HCT116 (cell line): ENCODE measurements around the gene KDM2B. TPM values are rescaled to one million over a fixed set of nuclear protein-coding genes. Genes with fewer than 3 reads are reported as not detected.

Experiments used
- ATAC-seq: fragments of 200-7000 bp; cut with Tn5 transposase; 2 replicates; pipeline ENCODE4 v1.9.1; 2020; ENCODE audit warnings: mild to moderate bottlenecking, moderate library complexity
- BruUV-seq: library from RNA; stranded (reverse); fragments of 400-500 nt; replicated peaks from 2 replicates; lab custom pipeline; 2021; lab: Mats Ljungman, UMichigan
- CTCF ChIA-PET: fragments of 300-600 bp; sonication (Branson Sonifier 250); formaldehyde crosslinking; loops from one replicate; lab custom pipeline; 2021; ENCODE audit warnings: antibody characterized with exemption; lab: Charles Lee
- POLR2A ChIA-PET: fragments of 300-600, 350-600 bp; sonication (Branson Sonifier 250); formaldehyde crosslinking; loops from one replicate; lab custom pipeline; 2021; ENCODE audit warnings: antibody characterized with exemption; lab: Charles Lee
- RAD21 ChIA-PET, 2 experiments: fragments of 300-600 bp; sonication (Branson Sonifier 250); formaldehyde crosslinking; loops; one replicate each; lab custom pipeline; 2023; ENCODE audit warnings: low total read pairs in 2 of 2; ENCODE audit not compliant: uncharacterized antibody in 2 of 2, unreplicated experiment in 2 of 2, low non-redundant PET in 1 of 2; lab: Charles Lee
- DNase-seq: peaks from one replicate; pipeline ENCODE4 v3.0.0-alpha.2; 2010; ENCODE audit warnings: low read depth, low spot score
- H2AFZ ChIP-seq: fragments of 200-600 bp; shearing (Covaris generic), sonication (generic); 2 replicates; pipeline ENCODE4 v1.6.1; 2017; ENCODE audit warnings: low read depth, mixed run types, mixed read lengths, antibody characterized with exemption, low read length; ENCODE audit not compliant: poor library complexity, severe bottlenecking
- H3K27ac ChIP-seq: 2 replicates; pipeline ENCODE4 v1.5.1; 2012; ENCODE audit warnings: low read depth, low read length
- H3K27me3 ChIP-seq: fragments of 200-600 bp; sonication (generic); 2 replicates; pipeline ENCODE4 v1.6.1; 2016; ENCODE audit warnings: mixed run types, low read length, mixed read lengths; ENCODE audit not compliant: insufficient read depth
- H3K36me3 ChIP-seq, 2 experiments: fragments of 200-500 bp in 1 of 2; fragments of 200-600 bp in 1 of 2; sonication (Bioruptor generic) in 1 of 2; sonication (generic) in 1 of 2; 2 replicates each; pipeline versions ENCODE4 v1.5.1 to v1.6.1; 2014 to 2016; ENCODE audit warnings: low read length in 2 of 2, inconsistent platforms in 1 of 2, mixed read lengths in 1 of 2, mixed run types in 1 of 2; ENCODE audit not compliant: insufficient read depth in 2 of 2, control insufficient read depth in 1 of 2
- H3K4me1 ChIP-seq, 2 experiments: fragments of 200-600 bp in 1 of 2; sonication (generic) in 1 of 2; 2 replicates each; pipeline versions ENCODE4 v1.5.1 to v1.6.1; 2012 to 2017; ENCODE audit warnings: low read length in 2 of 2, inconsistent platforms in 1 of 2, mild to moderate bottlenecking in 1 of 2, mixed read lengths in 1 of 2, mixed run types in 1 of 2, moderate library complexity in 1 of 2; ENCODE audit not compliant: insufficient read depth in 2 of 2, control insufficient read depth in 1 of 2
- H3K4me2 ChIP-seq: fragments of 200-600 bp; sonication (generic); 2 replicates; pipeline ENCODE4 v1.6.1; 2017; ENCODE audit warnings: mixed run types, low read length, mixed read lengths
- H3K4me3 ChIP-seq, 2 experiments: fragments of 200-600 bp in 1 of 2; sonication (generic) in 1 of 2; replicated peaks in 1 of 2; 2 replicates each; pipeline ENCODE4 v1.5.1; 2011 to 2016; ENCODE audit warnings: low read length in 2 of 2, control low read depth in 1 of 2, low read depth in 1 of 2, mild to moderate bottlenecking in 1 of 2, mixed read lengths in 1 of 2, mixed run types in 1 of 2
- H3K79me2 ChIP-seq: fragments of 200-600 bp; sonication (generic); 2 replicates; pipeline ENCODE4 v1.6.1; 2017; ENCODE audit warnings: mild to moderate bottlenecking, mixed run types, low read length, moderate library complexity, mixed read lengths; ENCODE audit not compliant: insufficient read depth
- H3K9ac ChIP-seq: fragments of 200-600 bp; sonication (generic); 2 replicates; pipeline ENCODE4 v1.6.1; 2016; ENCODE audit warnings: low read length, mixed read lengths
- H3K9me2 ChIP-seq: fragments of 200-600 bp; sonication (generic), shearing (Covaris generic); 2 replicates; pipeline ENCODE4 v1.6.1; 2017; ENCODE audit warnings: mixed run types, mild to moderate bottlenecking, moderate library complexity; ENCODE audit not compliant: insufficient read depth
- H3K9me3 ChIP-seq, 2 experiments: fragments of 200-500 bp in 1 of 2; fragments of 200-600 bp in 1 of 2; sonication (Bioruptor generic) in 1 of 2; sonication (generic) in 1 of 2; 2 replicates each; pipeline ENCODE4 v1.6.1; 2014 to 2017; ENCODE audit warnings: low read length in 2 of 2, mixed read lengths in 2 of 2, inconsistent platforms in 1 of 2, low read depth in 1 of 2, mild to moderate bottlenecking in 1 of 2, mixed run types in 1 of 2, moderate library complexity in 1 of 2; ENCODE audit not compliant: control insufficient read depth in 1 of 2, insufficient read depth in 1 of 2
- H4K20me1 ChIP-seq: fragments of 200-600 bp; sonication (generic), shearing (Covaris generic); 2 replicates; pipeline ENCODE4 v1.6.1; 2017; ENCODE audit warnings: mixed run types, mild to moderate bottlenecking, moderate library complexity; ENCODE audit not compliant: insufficient read depth
- CBX3 ChIP-seq: IDR thresholded peaks from 2 replicates; pipeline ENCODE4 v1.6.1; 2012; ENCODE audit warnings: low read depth
- CEBPB ChIP-seq: IDR thresholded peaks from 2 replicates; pipeline ENCODE4 v1.6.1; 2012; ENCODE audit warnings: low read depth
- EZH2 ChIP-seq: fragments of 200-600 bp; sonication (generic); IDR thresholded peaks from 2 replicates; pipeline ENCODE4 v1.6.1; 2017; ENCODE audit warnings: antibody characterized with exemption, mixed run types
- EZH2phosphoT487 ChIP-seq: fragments of 200-600 bp; IDR thresholded peaks from 2 replicates; pipeline ENCODE4 v1.6.1; 2018; ENCODE audit warnings: antibody characterized with exemption, borderline replicate concordance
- FOSL1 ChIP-seq: IDR thresholded peaks from 2 replicates; pipeline ENCODE4 v1.6.1; 2012; ENCODE audit warnings: low read depth
- POLR2AphosphoS5 ChIP-seq: IDR thresholded peaks from 2 replicates; pipeline ENCODE4 v1.6.1; 2011; ENCODE audit warnings: mild to moderate bottlenecking, low read depth, low read length, moderate library complexity
- SRF ChIP-seq: IDR thresholded peaks from 2 replicates; pipeline ENCODE4 v1.6.1; 2012; ENCODE audit warnings: low read depth
- YY1 ChIP-seq: IDR thresholded peaks from 2 replicates; pipeline ENCODE4 v1.6.1; 2011; ENCODE audit warnings: low read length, low read depth, moderate library complexity, mild to moderate bottlenecking; ENCODE audit not compliant: insufficient replicate concordance; ENCODE audit errors: extremely low read depth
- ZBTB33 ChIP-seq: IDR thresholded peaks from 2 replicates; pipeline ENCODE4 v1.6.1; 2011; ENCODE audit warnings: mild to moderate bottlenecking, low read length, moderate library complexity; ENCODE audit not compliant: insufficient replicate concordance; ENCODE audit errors: extremely low read depth
- intact Hi-C: fragments of 100-400 bp; cut with micrococcal nuclease; formaldehyde crosslinking; loops from 2 replicates; pipeline ENCODE4 v1.10.0; 2022
- total RNA-seq: library from RNA; stranded (reverse); gene quantifications from one replicate; pipeline ENCODE4 v1.2.1, GENCODE V29; 2021; ENCODE audit not compliant: unreplicated experiment

The KDM2B gene
- total RNA-seq, 1 experiment from 2014 or later, result 36.7 TPM

DNA sequence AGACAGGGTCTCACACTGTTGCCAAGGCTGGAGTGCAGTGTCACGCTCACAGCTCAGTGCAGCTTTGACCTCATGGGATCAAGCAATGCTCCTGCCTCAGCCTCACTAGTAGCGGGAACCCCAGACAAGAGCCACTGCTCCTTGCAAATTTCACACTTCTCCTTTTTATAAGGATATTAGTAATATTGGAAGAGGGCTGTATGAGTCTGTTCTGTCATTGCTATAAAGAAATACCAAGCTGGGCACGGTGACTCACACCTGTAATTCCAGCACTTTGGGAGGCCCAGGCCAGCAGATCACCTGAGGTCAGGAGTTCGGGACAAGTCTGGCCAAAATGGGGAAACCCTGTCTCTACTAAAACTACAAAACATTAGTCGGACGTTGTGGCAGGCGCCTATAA is 32.6 kb upstream of the KDM2B start:
- no peak overlapping the region for H3K4me3 ChIP-seq
- H3K27me3 ChIP-seq, result no peaks in the 10 kb centered on the region
- H3K9me3 ChIP-seq, result no peaks in the 10 kb centered on the region
- BruUV-seq, result no TSS peak
- ChIA-PET RAD21 (no interaction called here), CTCF (interaction anchor here (1.5 kb wide), 1 partner anchor 11 kb away, joined by 3 read pairs; no protein-coding TSS in a partner anchor)
- peak overlapping the region; percentile 26 for H2AFZ ChIP-seq
- DNase-seq, result no peak
- intact Hi-C loops, result no loop called here
- H3K79me2 ChIP-seq, result no peaks in the 10 kb centered on the region
- no peaks in the 10 kb centered on the region for H4K20me1 ChIP-seq
- H3K9me2 ChIP-seq, result no peaks in the 10 kb centered on the region
- TF ChIP-seq FOSL1 (peak; percentile 16; the same call in 1 of the 2 replicates), EZH2phosphoT487 (no peak)
- TF ChIP-seq, all 23 proteins: peak for 1
- H3K27ac ChIP-seq, result no peak overlapping the region
- no peak overlapping the region for H3K9ac ChIP-seq
- H3K4me2 ChIP-seq, result peak overlapping the region; percentile 43
- peaks cover 11 to 25% of the 10 kb centered on the region in 2 experiments; a peak in 3 of 4 replicates for H3K4me1 ChIP-seq
- POLR2A ChIA-PET, result no interaction called here
- no peak for ATAC-seq
- no peaks in the 10 kb centered on the region for H3K36me3 ChIP-seq

DNA sequence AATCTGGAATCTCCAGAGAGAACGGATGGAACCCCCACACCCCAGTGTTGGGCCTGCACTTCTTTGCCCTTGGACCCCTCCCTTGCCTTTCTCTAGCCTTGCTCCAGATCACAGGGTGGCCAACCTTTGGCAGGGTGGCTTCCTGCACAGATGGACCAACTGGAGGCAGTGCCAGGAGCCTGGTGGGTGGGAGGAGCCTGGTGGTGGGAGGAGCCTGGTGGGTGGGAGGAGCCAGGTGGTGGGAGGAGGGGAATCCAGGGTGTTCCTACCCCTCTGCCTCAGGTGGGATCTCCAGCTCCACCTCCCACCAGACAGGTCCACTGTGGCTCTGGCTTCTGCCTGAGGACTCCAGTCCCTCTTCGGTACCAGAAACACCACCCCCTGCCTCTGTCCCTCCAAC is 30.5 kb upstream of the KDM2B start:
- no TSS peak for BruUV-seq
- peaks cover 11 to 19% of the 10 kb centered on the region in 2 experiments; a peak in 3 of 4 replicates for H3K4me1 ChIP-seq
- no peak for DNase-seq
- intact Hi-C loops, result no loop called here
- peak; percentile 97 for ATAC-seq
- H2AFZ ChIP-seq, result no peak overlapping the region
- no peak overlapping the region for H3K9ac ChIP-seq
- ChIA-PET RAD21 (no interaction called here), CTCF (no interaction called here), POLR2A (no interaction called here)
- H4K20me1 ChIP-seq, result no peaks in the 10 kb centered on the region
- H3K27me3 ChIP-seq, result no peaks in the 10 kb centered on the region
- H3K79me2 ChIP-seq, result no peaks in the 10 kb centered on the region
- no peak overlapping the region for H3K27ac ChIP-seq
- no peaks in the 10 kb centered on the region for H3K9me3 ChIP-seq
- H3K36me3 ChIP-seq, result no peaks in the 10 kb centered on the region
- H3K4me3 ChIP-seq, result no peak overlapping the region
- TF ChIP-seq CEBPB, result no peak
- TF ChIP-seq ZBTB33, result no peak
- no peak for TF ChIP-seq SRF
- TF ChIP-seq YY1, result no peak
- no peak for TF ChIP-seq EZH2
- TF ChIP-seq POLR2AphosphoS5, result peak; percentile 22; the same call in 1 of the 2 replicates
- no peak for TF ChIP-seq CBX3
- H3K4me2 ChIP-seq, result no peak overlapping the region
- no peaks in the 10 kb centered on the region for H3K9me2 ChIP-seq
